Muscle layer of colon (tissue), 2 donors: ENCODE measurements around the gene PDLIM7.

Experiments
- H3K27ac ChIP-seq: one replicate; pipeline ENCODE4 v1.7.0; 2013; ENCODE audit warnings: low read depth, mild to moderate bottlenecking, low read length, moderate library complexity
- H3K27me3 ChIP-seq, 2 donors: one replicate each; pipeline ENCODE4 v1.7.0; 2013; ENCODE audit warnings: low read length in 2 of 2, mild to moderate bottlenecking in 2 of 2; ENCODE audit not compliant: insufficient read depth in 2 of 2, control insufficient read depth in 1 of 2
- H3K36me3 ChIP-seq: one replicate; pipeline ENCODE4 v1.7.0; 2013; ENCODE audit warnings: mild to moderate bottlenecking, low read length; ENCODE audit not compliant: insufficient read depth
- H3K4me1 ChIP-seq: one replicate; pipeline ENCODE4 v1.7.0; 2013; ENCODE audit warnings: mild to moderate bottlenecking, low read length; ENCODE audit not compliant: insufficient read depth
- H3K4me3 ChIP-seq, 2 donors: one replicate each; pipeline ENCODE4 v1.7.0; 2013; ENCODE audit warnings: low read length in 2 of 2, low read depth in 1 of 2, mild to moderate bottlenecking in 1 of 2, moderate library complexity in 1 of 2
- H3K9ac ChIP-seq: one replicate; pipeline ENCODE4 v1.7.0; 2013; ENCODE audit warnings: low read length
- H3K9me3 ChIP-seq: one replicate; pipeline ENCODE4 v1.7.0; 2013; ENCODE audit warnings: mild to moderate bottlenecking, low read length
- donor health status: abdominal sarcoma.
- donor health status: Adenocarcinoma of cecum.

The PDLIM7 gene

DNA sequence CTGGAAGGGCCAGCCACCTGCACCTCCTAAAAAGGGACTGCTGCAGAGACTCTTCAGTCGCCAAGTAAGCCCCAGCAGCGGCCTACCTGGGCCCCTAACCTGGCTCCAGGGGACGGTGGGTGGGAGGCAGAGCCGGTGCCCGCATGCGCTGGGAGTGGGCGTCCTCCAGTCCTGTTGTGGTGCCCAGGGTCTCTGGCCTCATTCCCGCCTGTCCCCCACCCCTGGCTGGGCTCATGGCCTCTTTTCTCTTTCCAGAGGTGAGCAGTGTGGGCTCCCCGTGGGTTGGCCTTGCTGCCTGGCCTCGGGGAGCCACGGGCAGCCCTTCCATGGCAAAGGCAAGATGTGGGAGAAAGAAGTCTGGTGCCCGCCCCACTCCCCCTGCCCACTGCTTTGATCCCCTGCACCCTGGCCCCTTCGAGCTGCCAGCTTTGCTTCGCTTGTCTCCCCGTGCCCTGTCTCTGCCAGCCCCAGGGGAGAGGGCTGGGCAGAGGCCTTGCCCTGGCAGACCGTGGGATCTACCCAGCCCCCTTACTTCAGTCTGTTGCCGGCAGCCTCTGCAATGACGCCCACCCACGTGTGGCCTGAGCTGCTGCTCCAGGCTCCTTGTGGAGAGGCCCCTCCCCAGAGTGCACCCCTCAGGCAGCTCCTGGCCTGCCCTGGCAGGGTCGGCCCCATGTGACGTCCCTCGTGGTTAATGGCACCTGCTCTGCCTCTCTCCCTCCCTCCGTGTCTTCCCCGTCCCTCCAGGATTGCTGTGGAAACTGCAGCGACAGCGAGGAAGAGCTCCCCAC lies 56.2 kb downstream of the PDLIM7 start:
- Histone ChIP-seq H3K36me3 (peaks cover 19% of the 10 kb centered on the region), H3K27ac (no peak overlapping the region), H3K9me3 (no peaks in the 10 kb centered on the region), H3K4me3 (no peak overlapping the region), H3K9ac (no peak overlapping the region), H3K4me1 (peaks cover 5% of the 10 kb centered on the region), H3K27me3 (peaks cover 0 to 12% of the 10 kb centered on the region in 2 donors)

DNA sequence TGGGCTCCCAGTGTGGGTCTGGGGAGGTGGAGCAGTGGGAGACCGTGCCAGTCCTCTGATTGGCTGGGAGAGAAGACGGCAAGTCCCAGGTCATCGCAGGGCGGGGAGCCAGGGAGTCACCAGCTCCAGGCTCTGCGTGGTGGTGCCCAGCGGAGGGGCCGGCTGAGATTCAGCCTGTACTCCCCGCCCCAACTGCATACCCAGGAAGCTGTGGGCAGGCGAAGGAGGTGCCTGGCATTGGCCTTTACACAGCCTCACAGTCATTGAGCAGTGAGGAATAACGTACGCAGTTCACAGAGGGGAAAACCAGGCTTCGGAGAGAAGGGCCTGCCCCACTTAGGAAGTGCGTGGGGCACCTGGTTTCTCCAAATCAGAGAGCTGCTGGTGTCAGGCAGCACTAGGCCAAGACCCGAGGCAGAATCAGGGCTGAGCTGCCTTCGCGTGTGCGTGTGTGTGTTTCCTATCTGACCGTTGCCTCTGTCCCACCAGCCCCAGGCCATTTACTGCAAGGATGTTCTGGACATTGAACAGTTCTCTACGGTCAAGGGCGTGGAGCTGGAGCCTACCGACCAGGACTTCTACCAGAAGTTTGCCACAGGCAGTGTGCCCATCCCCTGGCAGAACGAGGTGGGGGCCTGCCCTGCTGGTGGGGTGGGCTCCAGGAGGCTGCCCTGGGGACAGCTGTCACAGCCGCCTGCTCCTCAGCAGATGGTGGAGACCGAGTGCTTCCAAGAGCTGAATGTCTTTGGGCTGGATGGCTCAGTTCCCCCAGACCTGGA lies 57.0 kb downstream of the PDLIM7 start:
- Histone ChIP-seq H3K36me3 (peaks cover 25% of the 10 kb centered on the region), H3K9ac (no peak overlapping the region), H3K27me3 (peaks cover 0 to 7% of the 10 kb centered on the region in 2 donors), H3K4me3 (no peak overlapping the region), H3K27ac (no peak overlapping the region), H3K9me3 (no peaks in the 10 kb centered on the region), H3K4me1 (no peaks in the 10 kb centered on the region)

DNA sequence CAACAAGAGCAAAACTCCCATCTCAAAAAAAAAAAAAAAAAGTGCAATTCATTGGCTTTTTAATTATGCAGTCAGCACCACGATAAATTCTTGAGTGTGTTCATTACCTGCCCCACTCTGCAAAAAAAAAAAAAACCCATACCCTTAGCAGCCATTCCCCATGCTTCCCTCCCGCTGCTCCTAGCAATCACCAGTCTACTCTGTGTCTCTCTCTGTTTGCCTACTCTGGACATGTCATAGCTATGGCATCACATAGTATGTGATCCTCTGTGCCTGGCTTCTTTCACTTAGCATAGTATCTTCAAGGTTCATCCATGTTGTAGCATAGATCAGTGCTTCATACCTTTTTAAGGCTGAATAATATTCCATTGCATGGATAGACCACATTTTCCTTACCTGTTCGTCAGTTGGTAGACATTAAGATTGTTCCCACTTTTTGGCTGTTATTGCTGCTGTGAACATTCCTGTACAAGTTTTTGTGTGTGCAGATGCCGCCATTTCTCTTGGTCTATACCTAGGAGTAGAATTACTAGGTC lies 57.8 kb downstream of the PDLIM7 start:
- Histone ChIP-seq H3K27ac (no peak overlapping the region), H3K9me3 (no peaks in the 10 kb centered on the region), H3K36me3 (peaks cover 32% of the 10 kb centered on the region), H3K9ac (no peak overlapping the region), H3K4me1 (no peaks in the 10 kb centered on the region), H3K27me3 (no peaks in the 10 kb centered on the region), H3K4me3 (no peak overlapping the region)

GRCh38 chr5:177438468-177438867 lies 58.9 kb downstream of the PDLIM7 start:
- no peak overlapping the region for H3K27ac ChIP-seq
- H3K4me3 ChIP-seq: no peak overlapping the region
- peaks cover 43% of the 10 kb centered on the region for H3K36me3 ChIP-seq
- H3K9me3 ChIP-seq: no peaks in the 10 kb centered on the region
- H3K9ac ChIP-seq: no peak overlapping the region
- H3K27me3 ChIP-seq: no peaks in the 10 kb centered on the region
- no peaks in the 10 kb centered on the region for H3K4me1 ChIP-seq

GRCh38 chr5:177437623-177438022 lies 59.8 kb downstream of the PDLIM7 start:
- no peak overlapping the region for H3K27ac ChIP-seq
- H3K4me1 ChIP-seq: peaks cover 3% of the 10 kb centered on the region
- no peaks in the 10 kb centered on the region for H3K9me3 ChIP-seq
- no peak overlapping the region for H3K4me3 ChIP-seq
- H3K36me3 ChIP-seq: peaks cover 52% of the 10 kb centered on the region
- H3K9ac ChIP-seq: no peak overlapping the region
- no peaks in the 10 kb centered on the region for H3K27me3 ChIP-seq

DNA sequence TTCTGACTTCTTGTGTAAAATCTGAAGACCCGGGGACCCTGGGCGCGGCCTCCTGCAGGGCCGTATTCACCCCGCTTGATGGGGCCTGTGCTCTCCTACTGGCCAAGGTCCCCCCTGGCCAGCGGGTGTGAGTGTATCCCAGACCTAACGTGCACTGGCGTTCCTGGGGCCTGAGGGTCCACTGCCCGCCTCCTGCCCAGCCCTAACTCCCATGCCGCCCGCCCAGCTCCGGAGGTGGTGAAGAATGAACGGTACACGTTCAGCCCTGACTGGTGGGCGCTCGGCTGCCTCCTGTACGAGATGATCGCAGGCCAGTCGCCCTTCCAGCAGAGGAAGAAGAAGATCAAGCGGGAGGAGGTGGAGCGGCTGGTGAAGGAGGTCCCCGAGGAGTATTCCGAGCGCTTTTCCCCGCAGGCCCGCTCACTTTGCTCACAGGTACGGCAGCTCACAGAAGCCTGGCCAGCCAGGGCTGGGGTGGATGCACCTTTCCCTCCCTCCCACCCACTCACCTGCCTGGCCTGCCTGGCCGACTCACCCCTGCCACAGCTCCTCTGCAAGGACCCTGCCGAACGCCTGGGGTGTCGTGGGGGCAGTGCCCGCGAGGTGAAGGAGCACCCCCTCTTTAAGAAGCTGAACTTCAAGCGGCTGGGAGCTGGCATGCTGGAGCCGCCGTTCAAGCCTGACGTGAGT lies 61.4 kb downstream of the PDLIM7 start:
- no peaks in the 10 kb centered on the region for H3K27me3 ChIP-seq
- H3K9me3 ChIP-seq: no peaks in the 10 kb centered on the region
- no peak overlapping the region for H3K4me3 ChIP-seq
- peaks cover 14% of the 10 kb centered on the region for H3K4me1 ChIP-seq
- H3K36me3 ChIP-seq: peaks cover 53% of the 10 kb centered on the region
- no peak overlapping the region for H3K9ac ChIP-seq
- H3K27ac ChIP-seq: no peak overlapping the region

- H3K27me3 ChIP-seq: no peaks in the 10 kb centered on the region
- no peaks in the 10 kb centered on the region for H3K9me3 ChIP-seq
- H3K4me1 ChIP-seq: peaks cover 14% of the 10 kb centered on the region
- H3K27ac ChIP-seq: no peak overlapping the region
- H3K9ac ChIP-seq: no peak overlapping the region
- peaks cover 62% of the 10 kb centered on the region for H3K36me3 ChIP-seq
- H3K4me3 ChIP-seq: no peak overlapping the region
These were observed 62.3 kb downstream of the PDLIM7 start for GRCh38 chr5:177434942-177435738.

GRCh38 chr5:177434437-177434836 lies 63.0 kb downstream of the PDLIM7 start:
- H3K36me3 ChIP-seq: peaks cover 63% of the 10 kb centered on the region
- H3K27ac ChIP-seq: no peak overlapping the region

DNA sequence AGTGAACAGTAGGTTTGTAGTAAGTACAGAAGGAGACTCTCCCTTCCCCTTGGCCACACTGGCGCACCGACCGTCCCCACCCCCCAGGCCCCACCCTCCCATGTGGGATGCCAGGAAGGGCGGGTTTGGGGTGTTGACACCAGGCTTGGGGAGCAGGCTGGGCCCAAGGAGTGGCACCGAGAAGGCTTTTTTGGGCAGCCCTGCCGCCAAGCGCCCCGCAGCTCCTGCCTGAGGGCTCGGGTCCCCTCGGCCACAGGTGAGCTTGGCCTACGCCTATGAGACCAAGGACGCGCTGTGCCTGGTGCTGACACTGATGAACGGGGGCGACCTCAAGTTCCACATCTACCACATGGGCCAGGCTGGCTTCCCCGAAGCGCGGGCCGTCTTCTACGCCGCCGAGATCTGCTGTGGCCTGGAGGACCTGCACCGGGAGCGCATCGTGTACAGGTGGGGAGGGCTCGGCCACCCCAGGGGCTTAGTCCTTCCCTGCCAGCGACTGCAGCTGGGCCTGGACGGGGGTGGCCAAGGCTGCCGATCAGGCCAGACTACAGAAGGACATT lies 63.7 kb downstream of the PDLIM7 start:
- H3K27me3 ChIP-seq: no peaks in the 10 kb centered on the region
- H3K36me3 ChIP-seq: peaks cover 63% of the 10 kb centered on the region
- peaks cover 14% of the 10 kb centered on the region for H3K4me1 ChIP-seq
- H3K9me3 ChIP-seq: no peaks in the 10 kb centered on the region
- no peak overlapping the region for H3K9ac ChIP-seq
- H3K4me3 ChIP-seq: no peak overlapping the region
- H3K27ac ChIP-seq: no peak overlapping the region

More at GRCh38 chr5:177434437-177434836, 63.0 kb downstream of the PDLIM7 start:
- Histone ChIP-seq H3K27me3 (no peaks in the 10 kb centered on the region), H3K4me1 (peaks cover 14% of the 10 kb centered on the region), H3K4me3 (no peak overlapping the region), H3K9me3 (no peaks in the 10 kb centered on the region), H3K9ac (no peak overlapping the region)
